B cell (primary cell): Measurements from ENCODE around the gene ABCG1. TPM values are rescaled to one million over a fixed set of nuclear protein-coding genes. Genes with fewer than 3 reads are reported as not detected.

ENCODE experiments used
- ATAC-seq: fragments of 200-7000 bp; cut with Tn5 transposase; one replicate; pipeline ENCODE4 v1.10.0; 2021; ENCODE audit warnings: low read depth, mild to moderate bottlenecking, moderate number of reproducible peaks, moderate library complexity
- CTCF ChIA-PET: fragments of 350-600 bp; sonication (Branson Sonifier 250); formaldehyde crosslinking; loops from one replicate; lab custom pipeline; 2021; ENCODE audit warnings: antibody characterized with exemption, inconsistent platforms; lab: Charles Lee
- POLR2A ChIA-PET: fragments of 350-600 bp; sonication (Branson Sonifier 250); formaldehyde crosslinking; loops from one replicate; lab custom pipeline; 2021; ENCODE audit warnings: antibody characterized with exemption; lab: Charles Lee
- DNase-seq: peaks from one replicate; pipeline ENCODE4 v3.0.0; 2013
- H2AFZ ChIP-seq: 2 replicates; pipeline ENCODE4 v1.6.1; 2012; ENCODE audit warnings: mild to moderate bottlenecking, low read depth, low read length; ENCODE audit not compliant: insufficient read depth, poor library complexity, severe bottlenecking
- H3K27ac ChIP-seq, 2 donors: 1 replicate in 1 of 2; 2 replicates in 1 of 2; pipeline ENCODE4 v1.5.1; 2012 to 2013; ENCODE audit warnings: low read length in 2 of 2, mild to moderate bottlenecking in 2 of 2, moderate library complexity in 1 of 2
- H3K27me3 ChIP-seq, 4 experiments: fragments of 200-600 bp in 1 of 4; sonication (generic) in 1 of 4; replicated peaks in 1 of 4; 1 replicate in 2 of 4; 2 replicates in 2 of 4; pipeline versions ENCODE4 v1.6.1 to v1.7.0; 2013 to 2016; ENCODE audit warnings: low read length in 3 of 4, mild to moderate bottlenecking in 2 of 4, mixed read lengths in 1 of 4, moderate library complexity in 1 of 4; ENCODE audit not compliant: insufficient read depth in 4 of 4, control insufficient read depth in 3 of 4; ENCODE audit errors: control extremely low read depth in 1 of 4
- H3K36me3 ChIP-seq, 2 experiments: replicated peaks in 1 of 2; 1 replicate in 1 of 2; 2 replicates in 1 of 2; pipeline versions ENCODE4 v1.6.1 to v1.7.1; 2013; ENCODE audit warnings: low read length in 1 of 2; ENCODE audit not compliant: insufficient read depth in 2 of 2, control insufficient read depth in 1 of 2; ENCODE audit errors: control extremely low read depth in 1 of 2, extremely low read depth in 1 of 2
- H3K4me1 ChIP-seq, 2 donors: fragments of 200-600 bp in 1 of 2; sonication (generic) in 1 of 2; 1 replicate in 1 of 2; 2 replicates in 1 of 2; pipeline versions ENCODE4 v1.5.1 to v1.6.1; 2013 to 2017; ENCODE audit warnings: low read length in 2 of 2; ENCODE audit not compliant: control insufficient read depth in 2 of 2, insufficient read depth in 2 of 2
- H3K4me2 ChIP-seq: replicated peaks from 2 replicates; pipeline ENCODE3; 2012; ENCODE audit warnings: mild to moderate bottlenecking, low read depth, low read length; ENCODE audit not compliant: poor library complexity, severe bottlenecking
- H3K4me3 ChIP-seq, 5 experiments: fragments of 200-600 bp in 1 of 5; sonication (generic) in 1 of 5; 1 replicate in 3 of 5; 2 replicates in 2 of 5; pipeline versions ENCODE4 v1.5.1 to v1.7.0; 2011 to 2016; ENCODE audit warnings: low read length in 4 of 5, mild to moderate bottlenecking in 4 of 5, low read depth in 2 of 5, control low read depth in 1 of 5, moderate library complexity in 1 of 5; ENCODE audit not compliant: insufficient read depth in 1 of 5; ENCODE audit errors: control extremely low read depth in 1 of 5, extremely low read depth in 1 of 5
- H3K79me2 ChIP-seq: fragments of 200-600 bp; sonication (generic); one replicate; pipeline ENCODE4 v1.6.0; 2016; ENCODE audit warnings: low read length; ENCODE audit not compliant: control insufficient read depth, insufficient read depth
- H3K9ac ChIP-seq: fragments of 200-600 bp; sonication (generic); 2 replicates; pipeline ENCODE4 v1.6.1; 2017; ENCODE audit warnings: mild to moderate bottlenecking, low read length, moderate library complexity
- H3K9me3 ChIP-seq, 3 donors: one replicate each; pipeline versions ENCODE4 v1.6.1 to v1.7.1; 2013; ENCODE audit warnings: low read length in 2 of 3; ENCODE audit not compliant: control insufficient read depth in 2 of 3, insufficient read depth in 1 of 3; ENCODE audit errors: control extremely low read depth in 1 of 3
- H4K20me1 ChIP-seq: 2 replicates; pipeline ENCODE4 v1.6.0; 2012; ENCODE audit warnings: mild to moderate bottlenecking, low read length; ENCODE audit not compliant: insufficient read depth, control insufficient read depth, poor library complexity, severe bottlenecking
- H3K27ac Mint-ChIP-seq: one replicate; pipeline ENCODE4 v1.8.0; 2021; ENCODE audit warnings: mixed read lengths
- H3K27me3 Mint-ChIP-seq: one replicate; pipeline ENCODE4 v1.8.0; 2021; ENCODE audit warnings: mixed read lengths
- H3K4me1 Mint-ChIP-seq: one replicate; pipeline ENCODE4 v1.8.0; 2021; ENCODE audit warnings: mixed read lengths
- H3K4me3 Mint-ChIP-seq: one replicate; pipeline ENCODE4 v1.8.0; 2021; ENCODE audit warnings: mixed read lengths
- H3K9me3 Mint-ChIP-seq: one replicate; pipeline ENCODE4 v1.8.0; 2022; ENCODE audit warnings: mixed read lengths; ENCODE audit not compliant: insufficient read depth
- EZH2 ChIP-seq: IDR thresholded peaks from 2 replicates; pipeline ENCODE4 v1.6.1; 2012; ENCODE audit warnings: borderline replicate concordance, low read depth, mild to moderate bottlenecking, moderate library complexity, low read length; ENCODE audit not compliant: insufficient read depth, poor library complexity, severe bottlenecking
- WGBS: methylation state at CpG from one replicate; pipeline ENCODE4 v1.1.5; 2013; ENCODE audit warnings: missing lambda C conversion rate; ENCODE audit not compliant: insufficient coverage; 5-methylcytosine and 5-hydroxymethylcytosine counted together
- intact Hi-C: fragments of 100-400 bp; cut with micrococcal nuclease; formaldehyde crosslinking; loops from one replicate; pipeline ENCODE4 v1.10.0; 2022
- polyA plus RNA-seq: library from polyadenylated mRNA; depleted of rRNA; stranded (reverse); fragments of >200 nt; gene quantifications from 2 replicates; pipeline ENCODE4 v1.2.3, GENCODE V29; 2012
- total RNA-seq, 2 donors: library from RNA; stranded (reverse); fragments of 120-200 nt in 1 of 2; gene quantifications; 1 replicate in 1 of 2; 2 replicates in 1 of 2; pipeline versions ENCODE4 v1.2.3 to v1.2.4, GENCODE V29; 2013 to 2022
- TF ChIP-seq, protein P1 (sequence below): fragments of 200-600 bp; IDR thresholded peaks from one replicate; pipeline ENCODE4 v1.8.0; 2022; ENCODE audit warnings: antibody characterized with exemption, mild to moderate bottlenecking

Gene ABCG1
- total and polyA plus RNA-seq, 2 donors (not counting 1 experiment from before 2014, with no cell fraction given), result 8.7 to 27.5 TPM

DNA sequence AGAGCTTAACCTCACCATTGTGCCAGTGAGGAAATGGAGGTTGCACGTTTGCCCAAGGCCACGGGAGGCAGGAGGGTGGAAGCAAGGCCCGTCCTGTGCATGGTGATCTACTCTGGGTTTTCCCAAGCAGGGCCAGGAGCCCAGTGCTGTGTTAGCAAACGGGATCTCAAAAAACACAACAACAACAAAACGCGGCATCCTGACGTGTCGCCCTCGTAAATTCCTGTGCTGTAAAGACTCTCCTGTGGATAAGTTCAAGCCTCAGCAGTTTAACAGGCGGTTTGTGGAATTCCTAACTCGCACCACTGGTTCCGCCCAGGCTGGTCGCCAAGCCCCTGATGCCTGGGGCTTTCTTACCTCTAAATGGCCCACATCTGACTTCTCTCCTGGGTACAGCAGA is 57.1 kb downstream of the ABCG1 start:
- ChIA-PET CTCF (interaction anchor here (1.0 to 1.2 kb wide), 2 partner anchors 16 to 112 kb away, joined by 3 read pairs; no protein-coding TSS in a partner anchor), POLR2A (no interaction called here)

DNA sequence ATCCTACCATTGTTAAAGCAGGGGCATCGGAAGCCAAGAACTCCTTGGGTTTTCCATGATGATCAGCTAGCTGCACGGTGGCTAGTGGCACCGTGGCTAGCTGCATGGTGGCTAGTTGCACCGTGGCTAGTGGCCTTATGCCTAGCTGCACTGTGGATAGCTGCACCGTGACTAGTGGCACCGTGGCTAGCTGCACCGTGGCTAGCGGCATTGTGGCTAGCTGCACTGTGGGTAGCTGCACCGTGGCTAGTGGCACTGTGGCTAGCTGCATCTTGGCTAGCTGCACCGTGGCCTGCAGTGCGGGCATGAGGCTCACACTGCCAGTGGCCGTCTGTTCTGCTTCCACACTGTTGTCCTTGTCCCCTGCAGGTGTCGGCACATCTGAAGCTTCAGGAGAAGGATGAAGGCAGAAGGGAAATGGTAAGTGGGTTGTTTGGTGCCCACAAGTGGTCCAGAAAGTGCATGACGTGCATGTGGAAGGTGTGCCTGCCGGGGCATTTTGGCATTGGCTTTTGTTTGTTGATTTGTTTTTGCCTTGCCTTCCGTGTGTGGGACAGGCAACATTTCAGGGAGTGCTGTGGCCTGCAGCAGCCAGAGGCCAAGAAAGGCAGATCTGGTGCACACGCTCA is 57.7 kb downstream of the ABCG1 start:
- intact Hi-C loops, result no loop called here
- no peak for TF ChIP-seq EZH2
- TF ChIP-seq, protein P1, sequence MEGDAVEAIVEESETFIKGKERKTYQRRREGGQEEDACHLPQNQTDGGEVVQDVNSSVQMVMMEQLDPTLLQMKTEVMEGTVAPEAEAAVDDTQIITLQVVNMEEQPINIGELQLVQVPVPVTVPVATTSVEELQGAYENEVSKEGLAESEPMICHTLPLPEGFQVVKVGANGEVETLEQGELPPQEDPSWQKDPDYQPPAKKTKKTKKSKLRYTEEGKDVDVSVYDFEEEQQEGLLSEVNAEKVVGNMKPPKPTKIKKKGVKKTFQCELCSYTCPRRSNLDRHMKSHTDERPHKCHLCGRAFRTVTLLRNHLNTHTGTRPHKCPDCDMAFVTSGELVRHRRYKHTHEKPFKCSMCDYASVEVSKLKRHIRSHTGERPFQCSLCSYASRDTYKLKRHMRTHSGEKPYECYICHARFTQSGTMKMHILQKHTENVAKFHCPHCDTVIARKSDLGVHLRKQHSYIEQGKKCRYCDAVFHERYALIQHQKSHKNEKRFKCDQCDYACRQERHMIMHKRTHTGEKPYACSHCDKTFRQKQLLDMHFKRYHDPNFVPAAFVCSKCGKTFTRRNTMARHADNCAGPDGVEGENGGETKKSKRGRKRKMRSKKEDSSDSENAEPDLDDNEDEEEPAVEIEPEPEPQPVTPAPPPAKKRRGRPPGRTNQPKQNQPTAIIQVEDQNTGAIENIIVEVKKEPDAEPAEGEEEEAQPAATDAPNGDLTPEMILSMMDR, result no peak
- H3K4me1 Mint-ChIP-seq, result no peaks in the 10 kb centered on the region
- Histone ChIP-seq H3K27me3 (no peaks in the 10 kb centered on the region), H3K79me2 (no peaks in the 10 kb centered on the region), H4K20me1 (peaks cover 16% of the 10 kb centered on the region), H3K27ac (no peak overlapping the region), H3K36me3 (peaks cover 1 to 68% of the 10 kb centered on the region in 2 experiments), H3K4me3 (no peak overlapping the region), H3K9me3 (peaks cover 0 to 3% (median 0%) of the 10 kb centered on the region in 3 donors), H3K4me2 (no peak overlapping the region), H2AFZ (no peak overlapping the region), H3K4me1 (no peaks in the 10 kb centered on the region), H3K9ac (no peak overlapping the region)
- WGBS, result 89% methylated on average over 17 of the region's 17 CpGs
- ATAC-seq (no peak), DNase-seq (no peak)
- H3K27ac Mint-ChIP-seq, result no peak overlapping the region
- ChIA-PET POLR2A (no interaction called here), CTCF (interaction anchor here (1.0 to 1.2 kb wide), 2 partner anchors 17 to 113 kb away, joined by 3 read pairs; no protein-coding TSS in a partner anchor)
- no peaks in the 10 kb centered on the region for H3K27me3 Mint-ChIP-seq
- H3K4me3 Mint-ChIP-seq, result no peak overlapping the region
- H3K9me3 Mint-ChIP-seq, result no peaks in the 10 kb centered on the region

More for the DNA sequence above, 57.1 kb downstream of the ABCG1 start:
- WGBS, result 91% methylated on average over 13 of the region's 13 CpGs
- Histone ChIP-seq H2AFZ (no peak overlapping the region), H3K36me3 (peaks cover 0 to 64% of the 10 kb centered on the region in 2 experiments), H3K27ac (no peak overlapping the region), H3K4me3 (no peak overlapping the region), H3K9ac (no peak overlapping the region), H4K20me1 (peaks cover 21% of the 10 kb centered on the region), H3K9me3 (peaks cover 0 to 3% (median 0%) of the 10 kb centered on the region in 3 donors), H3K4me2 (no peak overlapping the region), H3K27me3 (no peaks in the 10 kb centered on the region), H3K4me1 (no peaks in the 10 kb centered on the region), H3K79me2 (no peaks in the 10 kb centered on the region)
- intact Hi-C loops, result no loop called here
- DNase-seq, result no peak
- Mint-ChIP-seq H3K4me1 (no peaks in the 10 kb centered on the region), H3K9me3 (no peaks in the 10 kb centered on the region), H3K27ac (no peak overlapping the region), H3K4me3 (no peak overlapping the region), H3K27me3 (no peaks in the 10 kb centered on the region)
- TF ChIP-seq EZH2, result no peak
- TF ChIP-seq, protein P1, result no peak
- no peak for ATAC-seq
